ENCODE measurements around the gene TIMM44. TPM values are rescaled to one million over a fixed set of nuclear protein-coding genes. Genes with fewer than 3 reads are reported as not detected.

TIMM44 gene
- total and polyA plus RNA-seq, 10 of the 15 experiments (the other 5 are each of a cell fraction or from before 2014, with no cell fraction given) = 6.6 to 90.7 (median 57.6) TPM

DNA sequence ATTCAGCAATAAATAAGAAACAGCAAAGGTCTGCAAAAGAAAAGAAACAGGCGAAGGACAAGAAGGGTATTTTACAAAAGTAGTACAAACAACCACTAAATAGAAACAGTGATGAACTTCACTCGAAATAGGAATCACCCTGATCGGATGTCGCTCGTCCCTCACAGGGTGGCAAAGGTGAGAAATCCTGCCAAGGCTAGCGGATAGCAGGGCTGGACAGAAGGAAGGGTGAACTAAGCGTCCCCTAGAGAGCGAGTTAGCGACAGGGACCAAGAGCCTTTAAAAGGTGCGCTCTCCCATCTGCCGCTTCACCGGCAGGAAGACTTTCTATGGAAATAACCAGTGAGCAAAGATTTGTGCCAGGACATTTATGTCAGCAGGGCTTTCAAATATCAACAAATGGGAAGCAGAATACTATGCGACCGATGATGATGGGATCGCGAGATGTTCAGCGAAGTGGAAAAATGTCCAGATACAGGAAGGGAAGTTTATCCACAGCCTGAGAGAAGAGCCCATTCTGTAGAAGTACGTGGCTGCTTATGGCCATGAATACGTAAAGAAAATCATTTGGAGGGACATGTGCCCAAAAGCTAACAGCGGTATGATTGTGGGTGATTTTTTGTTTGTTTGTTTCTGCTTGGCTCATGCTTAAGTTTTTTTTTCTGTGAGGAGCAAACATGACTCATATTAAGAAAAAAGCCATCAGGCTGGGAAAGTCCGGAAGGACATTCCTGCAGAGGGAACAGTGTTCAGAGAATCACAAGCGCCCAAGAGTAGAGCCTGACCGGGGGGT lies 43.1 kb upstream of the TIMM44 start:
- no peaks in the 10 kb centered on the region for H3K27me3 ChIP-seq (replicated peaks in 1 of 2; ENCODE audit: control insufficient read depth in 2 of 2, insufficient read depth in 2 of 2, low read length in 1 of 2)
- SMC1A ChIA-PET (ENCODE audit: uncharacterized antibody, unreplicated experiment) = no interaction called here
- DNase-seq (ENCODE audit: low read depth, low spot score) = no peak
- 92% methylated on average over 21 of the region's 23 CpGs for WGBS (ENCODE audit: insufficient coverage, insufficient replicate concordance, low lambda C conversion rate, missing lambda C conversion rate)
- H3K4me1 ChIP-seq (ENCODE audit: control insufficient read depth, insufficient read depth, low read length) = no peaks in the 10 kb centered on the region; the same call in 1 of the 2 replicates
- POLR2A ChIA-PET = no interaction called here
- CTCF ChIA-PET = no interaction called here
- intact Hi-C loops (cut with micrococcal nuclease; ENCODE audit: unreplicated experiment) (no loop called here), in situ Hi-C loops (cut with MboI) (no loop called here)
- H3K9me3 ChIP-seq (replicated peaks; ENCODE audit: control insufficient read depth, insufficient read depth, low read length) = no peaks in the 10 kb centered on the region
- no peak overlapping the region for H2AFZ ChIP-seq (ENCODE audit: control insufficient read depth, low read depth, low read length)
- H3K27ac ChIP-seq (ENCODE audit: control insufficient read depth, insufficient read depth) = no peak overlapping the region
- no peak overlapping the region for H3K9ac ChIP-seq (ENCODE audit: control insufficient read depth, insufficient read depth, low read length)
- no TSS peak for BruUV-seq (replicated peaks)
- no peak overlapping the region for H3K4me2 ChIP-seq (ENCODE audit: control insufficient read depth, insufficient read depth)
- FAIRE-seq = no peak
- RAD21 ChIA-PET (ENCODE audit: unreplicated experiment) = no interaction called here
- no peak overlapping the region for H3K4me3 ChIP-seq
- H4K20me1 ChIP-seq (ENCODE audit: control insufficient read depth, insufficient read depth) = peaks cover 4% of the 10 kb centered on the region
- peaks cover 46 to 63% of the 10 kb centered on the region in 2 experiments for H3K36me3 ChIP-seq (ENCODE audit: control insufficient read depth in 2 of 2, insufficient read depth in 2 of 2, low read length in 1 of 2)
- H3K79me2 ChIP-seq (ENCODE audit: control insufficient read depth, insufficient read depth, low read length) = peaks cover 3% of the 10 kb centered on the region
- ATAC-seq = no peak
- no peak for TF ChIP-seq ASH2L (IDR thresholded peaks at IDR 0.05; ENCODE audit: borderline replicate concordance, low read depth)
- TF ChIP-seq, protein P1, sequence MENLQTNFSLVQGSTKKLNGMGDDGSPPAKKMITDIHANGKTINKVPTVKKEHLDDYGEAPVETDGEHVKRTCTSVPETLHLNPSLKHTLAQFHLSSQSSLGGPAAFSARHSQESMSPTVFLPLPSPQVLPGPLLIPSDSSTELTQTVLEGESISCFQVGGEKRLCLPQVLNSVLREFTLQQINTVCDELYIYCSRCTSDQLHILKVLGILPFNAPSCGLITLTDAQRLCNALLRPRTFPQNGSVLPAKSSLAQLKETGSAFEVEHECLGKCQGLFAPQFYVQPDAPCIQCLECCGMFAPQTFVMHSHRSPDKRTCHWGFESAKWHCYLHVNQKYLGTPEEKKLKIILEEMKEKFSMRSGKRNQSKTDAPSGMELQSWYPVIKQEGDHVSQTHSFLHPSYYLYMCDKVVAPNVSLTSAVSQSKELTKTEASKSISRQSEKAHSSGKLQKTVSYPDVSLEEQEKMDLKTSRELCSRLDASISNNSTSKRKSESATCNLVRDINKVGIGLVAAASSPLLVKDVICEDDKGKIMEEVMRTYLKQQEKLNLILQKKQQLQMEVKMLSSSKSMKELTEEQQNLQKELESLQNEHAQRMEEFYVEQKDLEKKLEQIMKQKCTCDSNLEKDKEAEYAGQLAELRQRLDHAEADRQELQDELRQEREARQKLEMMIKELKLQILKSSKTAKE (IDR thresholded peaks at IDR 0.05; ENCODE audit: low read depth, poor library complexity, severe bottlenecking) = no peak
- no peak for TF ChIP-seq HDAC2 (IDR thresholded peaks at IDR 0.05)
- no peak for TF ChIP-seq NRF1 (conservative IDR thresholded peaks at IDR 0.05; ENCODE audit: low read depth, low read length)
- TF ChIP-seq KLF5 (IDR thresholded peaks at IDR 0.05; ENCODE audit: partially characterized antibody) = no peak
- TF ChIP-seq YBX1 (IDR thresholded peaks at IDR 0.05) = no peak
- TF ChIP-seq POLR2AphosphoS5 (IDR thresholded peaks at IDR 0.05; ENCODE audit: low read length) = no peak
- TF ChIP-seq RAD21 (IDR thresholded peaks at IDR 0.05; ENCODE audit: insufficient read depth, low read depth, low read length) = no peak
- TF ChIP-seq, protein P2, sequence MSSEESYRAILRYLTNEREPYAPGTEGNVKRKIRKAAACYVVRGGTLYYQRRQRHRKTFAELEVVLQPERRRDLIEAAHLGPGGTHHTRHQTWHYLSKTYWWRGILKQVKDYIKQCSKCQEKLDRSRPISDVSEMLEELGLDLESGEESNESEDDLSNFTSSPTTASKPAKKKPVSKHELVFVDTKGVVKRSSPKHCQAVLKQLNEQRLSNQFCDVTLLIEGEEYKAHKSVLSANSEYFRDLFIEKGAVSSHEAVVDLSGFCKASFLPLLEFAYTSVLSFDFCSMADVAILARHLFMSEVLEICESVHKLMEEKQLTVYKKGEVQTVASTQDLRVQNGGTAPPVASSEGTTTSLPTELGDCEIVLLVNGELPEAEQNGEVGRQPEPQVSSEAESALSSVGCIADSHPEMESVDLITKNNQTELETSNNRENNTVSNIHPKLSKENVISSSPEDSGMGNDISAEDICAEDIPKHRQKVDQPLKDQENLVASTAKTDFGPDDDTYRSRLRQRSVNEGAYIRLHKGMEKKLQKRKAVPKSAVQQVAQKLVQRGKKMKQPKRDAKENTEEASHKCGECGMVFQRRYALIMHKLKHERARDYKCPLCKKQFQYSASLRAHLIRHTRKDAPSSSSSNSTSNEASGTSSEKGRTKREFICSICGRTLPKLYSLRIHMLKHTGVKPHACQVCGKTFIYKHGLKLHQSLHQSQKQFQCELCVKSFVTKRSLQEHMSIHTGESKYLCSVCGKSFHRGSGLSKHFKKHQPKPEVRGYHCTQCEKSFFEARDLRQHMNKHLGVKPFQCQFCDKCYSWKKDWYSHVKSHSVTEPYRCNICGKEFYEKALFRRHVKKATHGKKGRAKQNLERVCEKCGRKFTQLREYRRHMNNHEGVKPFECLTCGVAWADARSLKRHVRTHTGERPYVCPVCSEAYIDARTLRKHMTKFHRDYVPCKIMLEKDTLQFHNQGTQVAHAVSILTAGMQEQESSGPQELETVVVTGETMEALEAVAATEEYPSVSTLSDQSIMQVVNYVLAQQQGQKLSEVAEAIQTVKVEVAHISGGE (CRISPR knock-in tag; IDR thresholded peaks at IDR 0.05) = no peak
- TF ChIP-seq MYB (IDR thresholded peaks at IDR 0.05; ENCODE audit: borderline replicate concordance, low read depth, low read length) = no peak
- TF ChIP-seq MTA3 (IDR thresholded peaks at IDR 0.05; ENCODE audit: borderline replicate concordance, low read length) = no peak
- TF ChIP-seq NFXL1 (IDR thresholded peaks at IDR 0.05; ENCODE audit: borderline replicate concordance) = no peak
- TF ChIP-seq PML (IDR thresholded peaks at IDR 0.05; ENCODE audit: low read length) = no peak
- TF ChIP-seq KDM1A (IDR thresholded peaks at IDR 0.05; ENCODE audit: borderline replicate concordance) = no peak
- no peak for TF ChIP-seq NBN (IDR thresholded peaks at IDR 0.05)
- TF ChIP-seq, protein P3, sequence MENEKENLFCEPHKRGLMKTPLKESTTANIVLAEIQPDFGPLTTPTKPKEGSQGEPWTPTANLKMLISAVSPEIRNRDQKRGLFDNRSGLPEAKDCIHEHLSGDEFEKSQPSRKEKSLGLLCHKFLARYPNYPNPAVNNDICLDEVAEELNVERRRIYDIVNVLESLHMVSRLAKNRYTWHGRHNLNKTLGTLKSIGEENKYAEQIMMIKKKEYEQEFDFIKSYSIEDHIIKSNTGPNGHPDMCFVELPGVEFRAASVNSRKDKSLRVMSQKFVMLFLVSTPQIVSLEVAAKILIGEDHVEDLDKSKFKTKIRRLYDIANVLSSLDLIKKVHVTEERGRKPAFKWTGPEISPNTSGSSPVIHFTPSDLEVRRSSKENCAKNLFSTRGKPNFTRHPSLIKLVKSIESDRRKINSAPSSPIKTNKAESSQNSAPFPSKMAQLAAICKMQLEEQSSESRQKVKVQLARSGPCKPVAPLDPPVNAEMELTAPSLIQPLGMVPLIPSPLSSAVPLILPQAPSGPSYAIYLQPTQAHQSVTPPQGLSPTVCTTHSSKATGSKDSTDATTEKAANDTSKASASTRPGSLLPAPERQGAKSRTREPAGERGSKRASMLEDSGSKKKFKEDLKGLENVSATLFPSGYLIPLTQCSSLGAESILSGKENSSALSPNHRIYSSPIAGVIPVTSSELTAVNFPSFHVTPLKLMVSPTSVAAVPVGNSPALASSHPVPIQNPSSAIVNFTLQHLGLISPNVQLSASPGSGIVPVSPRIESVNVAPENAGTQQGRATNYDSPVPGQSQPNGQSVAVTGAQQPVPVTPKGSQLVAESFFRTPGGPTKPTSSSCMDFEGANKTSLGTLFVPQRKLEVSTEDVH (IDR thresholded peaks at IDR 0.05; ENCODE audit: low read depth, partially characterized antibody) = no peak

Measured in GM12878 (cell line).